HEK293 (cell line): Measurements from ENCODE around the gene RABL3.

ENCODE experiments used
- CTCF ChIA-PET: fragments of 350-600 bp; formaldehyde crosslinking; extraction: SDS; loops from one replicate; lab custom pipeline; 2021; ENCODE audit warnings: antibody characterized with exemption; lab: Yijun Ruan, JAX
- POLR2A ChIA-PET: fragments of 300-600 bp; formaldehyde crosslinking; extraction: SDS; loops from one replicate; lab custom pipeline; 2020; ENCODE audit warnings: antibody characterized with exemption, inconsistent platforms; lab: Yijun Ruan, JAX
- H3K27ac ChIP-seq: fragments of 200-500 bp; sonication (Bioruptor generic); 2 replicates; pipeline ENCODE4 v1.5.1; 2014; ENCODE audit warnings: low read depth, low read length, control low read depth, inconsistent platforms; ENCODE audit errors: extremely low read depth
- H3K36me3 ChIP-seq, 2 experiments: fragments of 200-500 bp in 1 of 2; sonication (Bioruptor generic) in 1 of 2; 1 replicate in 1 of 2; 2 replicates in 1 of 2; pipeline ENCODE4 v1.5.1; 2014 to 2017; ENCODE audit warnings: inconsistent platforms in 2 of 2, low read length in 2 of 2; ENCODE audit not compliant: control insufficient read depth in 2 of 2, insufficient read depth in 1 of 2
- H3K4me1 ChIP-seq: fragments of 200-500 bp; sonication (Bioruptor generic); 2 replicates; pipeline ENCODE4 v1.5.1; 2014; ENCODE audit warnings: mild to moderate bottlenecking, low read length, inconsistent platforms; ENCODE audit not compliant: control insufficient read depth, insufficient read depth
- H3K4me3 ChIP-seq: 2 replicates; pipeline ENCODE4 v1.5.1; 2011; ENCODE audit warnings: low read depth, mild to moderate bottlenecking, control low read depth, low read length, moderate library complexity
- H3K9me3 ChIP-seq: fragments of 200-500 bp; sonication (Bioruptor generic); 2 replicates; pipeline ENCODE4 v1.5.1; 2014; ENCODE audit warnings: low read depth, low read length, inconsistent platforms; ENCODE audit not compliant: control insufficient read depth, insufficient read depth
- GLIS2 ChIP-seq: fragments of 450-650 bp; formaldehyde crosslinking; IDR thresholded peaks from 2 replicates; pipeline ENCODE4 v1.5.1; 2016; ENCODE audit warnings: missing biosample characterization, missing genetic modification characterization
- KLF1 ChIP-seq: fragments of 450-650 bp; formaldehyde crosslinking; IDR thresholded peaks from 2 replicates; pipeline ENCODE4 v1.5.1; 2016; ENCODE audit warnings: missing biosample characterization, missing genetic modification characterization
- KLF8 ChIP-seq: fragments of 450-650 bp; formaldehyde crosslinking; IDR thresholded peaks from 2 replicates; pipeline ENCODE4 v1.5.1; 2016; ENCODE audit warnings: missing biosample characterization, missing genetic modification characterization
- SCRT1 ChIP-seq: fragments of 450-650 bp; formaldehyde crosslinking; IDR thresholded peaks from 2 replicates; pipeline ENCODE4 v1.5.1; 2016; ENCODE audit warnings: missing biosample characterization, missing genetic modification characterization, borderline replicate concordance
- SCRT2 ChIP-seq: fragments of 450-650 bp; formaldehyde crosslinking; IDR thresholded peaks from 2 replicates; pipeline ENCODE4 v1.5.1; 2016; ENCODE audit warnings: missing biosample characterization, missing genetic modification characterization
- SP7 ChIP-seq: fragments of 450-650 bp; formaldehyde crosslinking; IDR thresholded peaks from 2 replicates; pipeline ENCODE4 v1.5.1; 2016; ENCODE audit warnings: missing biosample characterization, missing genetic modification characterization
- ZBTB20 ChIP-seq: fragments of 450-650 bp; formaldehyde crosslinking; IDR thresholded peaks from 2 replicates; pipeline ENCODE4 v1.5.1; 2016; ENCODE audit warnings: missing biosample characterization, missing genetic modification characterization
- ZNF114 ChIP-seq: fragments of 450-650 bp; formaldehyde crosslinking; IDR thresholded peaks from 2 replicates; pipeline ENCODE4 v1.5.0; 2017; ENCODE audit warnings: missing biosample characterization, missing genetic modification characterization
- ZNF148 ChIP-seq: fragments of 450-650 bp; formaldehyde crosslinking; IDR thresholded peaks from 2 replicates; pipeline ENCODE4 v1.5.0; 2017; ENCODE audit warnings: missing biosample characterization, missing genetic modification characterization, borderline replicate concordance
- ZNF221 ChIP-seq: fragments of 450-650 bp; formaldehyde crosslinking; IDR thresholded peaks from 2 replicates; pipeline ENCODE4 v1.5.1; 2017; ENCODE audit warnings: missing biosample characterization, missing genetic modification characterization, borderline replicate concordance
- ZNF266 ChIP-seq: fragments of 450-650 bp; formaldehyde crosslinking; IDR thresholded peaks from 2 replicates; pipeline ENCODE4 v1.5.1; 2016; ENCODE audit warnings: missing biosample characterization, missing genetic modification characterization, low read depth
- ZNF335 ChIP-seq: fragments of 450-650 bp; formaldehyde crosslinking; conservative IDR thresholded peaks from 2 replicates; pipeline ENCODE4 v1.5.1; 2016; ENCODE audit warnings: missing biosample characterization, missing genetic modification characterization
- ZNF354C ChIP-seq: fragments of 450-650 bp; formaldehyde crosslinking; IDR thresholded peaks from 2 replicates; pipeline ENCODE4 v1.5.1; 2016; ENCODE audit warnings: missing biosample characterization, missing genetic modification characterization, low read depth, borderline replicate concordance
- ZNF37A ChIP-seq: fragments of 450-650 bp; IDR thresholded peaks from 2 replicates; pipeline ENCODE4 v1.5.1; 2018; ENCODE audit warnings: missing biosample characterization, missing genetic modification characterization
- ZNF423 ChIP-seq: fragments of 450-650 bp; formaldehyde crosslinking; IDR thresholded peaks from 2 replicates; pipeline ENCODE4 v1.5.1; 2016; ENCODE audit warnings: missing biosample characterization, missing genetic modification characterization
- ZNF518A ChIP-seq: fragments of 450-650 bp; formaldehyde crosslinking; conservative IDR thresholded peaks from 2 replicates; pipeline ENCODE4 v1.5.1; 2016; ENCODE audit warnings: low read depth, missing biosample characterization, missing genetic modification characterization
- ZNF560 ChIP-seq: fragments of 450-650 bp; formaldehyde crosslinking; IDR thresholded peaks from 2 replicates; pipeline ENCODE4 v1.5.1; 2017; ENCODE audit warnings: missing biosample characterization, missing genetic modification characterization, borderline replicate concordance
- ZNF660 ChIP-seq: fragments of 450-650 bp; IDR thresholded peaks from 2 replicates; pipeline ENCODE4 v1.5.1; 2018; ENCODE audit warnings: missing biosample characterization, mild to moderate bottlenecking, missing genetic modification characterization
- ZNF664 ChIP-seq: fragments of 450-650 bp; formaldehyde crosslinking; IDR thresholded peaks from 2 replicates; pipeline ENCODE4 v1.5.1; 2016; ENCODE audit warnings: missing biosample characterization, missing genetic modification characterization
- ZNF768 ChIP-seq: fragments of 450-650 bp; formaldehyde crosslinking; IDR thresholded peaks from 2 replicates; pipeline ENCODE4 v1.5.1; 2018; ENCODE audit warnings: missing biosample characterization, mild to moderate bottlenecking, missing genetic modification characterization
- ZNF776 ChIP-seq: fragments of 450-650 bp; formaldehyde crosslinking; IDR thresholded peaks from 2 replicates; pipeline ENCODE4 v1.5.0; 2017; ENCODE audit warnings: missing biosample characterization, missing genetic modification characterization, borderline replicate concordance
- ZNF843 ChIP-seq: fragments of 450-650 bp; formaldehyde crosslinking; IDR thresholded peaks from 2 replicates; pipeline ENCODE4 v1.5.1; 2016; ENCODE audit warnings: missing biosample characterization, missing genetic modification characterization
- ZSCAN30 ChIP-seq: fragments of 450-650 bp; IDR thresholded peaks from 2 replicates; pipeline ENCODE4 v1.5.1; 2018; ENCODE audit warnings: missing biosample characterization, mild to moderate bottlenecking, missing genetic modification characterization, moderate library complexity

The RABL3 gene

GRCh38 chr3:120743556-120744195, 1.4 kb upstream of the RABL3 start (continued):
- no peak for TF ChIP-seq ZNF518A (tag by site-specific recombination)
- TF ChIP-seq ZNF423 (tag by site-specific recombination), result no peak

GRCh38 chr3:120742849-120743365, 591 bp upstream of the RABL3 start:
- no peak for TF ChIP-seq ZNF221 (tag by site-specific recombination)
- peak; percentile 89 for TF ChIP-seq ZNF335 (tag by site-specific recombination)
- TF ChIP-seq ZSCAN30 (tag by site-specific recombination), result 0 out of 2 replicates have a peak, but pooled peaks have one; percentile 6
- no peak for TF ChIP-seq ZNF266 (tag by site-specific recombination)
- TF ChIP-seq KLF8, result peak; percentile 8; the same call in 1 of the 2 replicates
- 0 out of 2 replicates have a peak, but pooled peaks have one; percentile 3 for TF ChIP-seq KLF1 (tag by site-specific recombination)
- TF ChIP-seq ZNF660, result no peak
- TF ChIP-seq ZBTB20 (tag by site-specific recombination), result peak; percentile 28
- ChIA-PET POLR2A (interaction anchor here (1.6 kb wide), 1 partner anchor 146 kb away, joined by 8 read pairs; the partner anchor contains the start of gene NDUFB4), CTCF (no interaction called here)
- Histone ChIP-seq H3K4me3 (peak overlapping the region; percentile 100), H3K27ac (no peak overlapping the region), H3K9me3 (no peaks in the 10 kb centered on the region), H3K36me3 (peaks cover 0 to 4% of the 10 kb centered on the region in 2 experiments; a peak in 1 of 3 replicates), H3K4me1 (no peaks in the 10 kb centered on the region)

GRCh38 chr3:120741837-120742197, 499 bp downstream of the RABL3 start:
- Histone ChIP-seq H3K4me3 (peak overlapping the region; percentile 100), H3K9me3 (no peaks in the 10 kb centered on the region), H3K4me1 (no peaks in the 10 kb centered on the region), H3K36me3 (peaks cover 0 to 9% of the 10 kb centered on the region in 2 experiments; a peak in 1 of 3 replicates), H3K27ac (peak overlapping the region; percentile 47)
- CTCF ChIA-PET, result no interaction called here
- POLR2A ChIA-PET, result interaction anchor here (1.6 kb wide), 1 partner anchor 145 kb away, joined by 8 read pairs; the partner anchor contains the start of gene NDUFB4
- TF ChIP-seq ZNF664, result peak; percentile 99
- no peak for TF ChIP-seq ZNF768 (tag by site-specific recombination)

- ChIA-PET POLR2A (interaction anchor here (1.6 kb wide), 1 partner anchor 145 kb away, joined by 8 read pairs; the partner anchor contains the start of gene NDUFB4), CTCF (no interaction called here)
- peak overlapping the region; percentile 100; the same call in 1 of the 2 replicates for H3K4me3 ChIP-seq
- TF ChIP-seq ZNF776 (tag by site-specific recombination), result no peak
- TF ChIP-seq ZNF843, result no peak
- no peak for TF ChIP-seq ZNF560 (tag by site-specific recombination)
- TF ChIP-seq ZNF114 (tag by site-specific recombination), result no peak
- TF ChIP-seq ZNF148 (tag by site-specific recombination), result no peak
- TF ChIP-seq GLIS2, result no peak
- no peak for TF ChIP-seq SP7 (tag by site-specific recombination)
- no peak for TF ChIP-seq SCRT1
- no peak for TF ChIP-seq ZNF354C (tag by site-specific recombination)
- TF ChIP-seq ZNF37A, result no peak
- TF ChIP-seq SCRT2 (tag by site-specific recombination), result no peak
Measured at GRCh38 chr3:120741320-120741719, 996 bp downstream of the RABL3 start.

More at GRCh38 chr3:120741320-120741719, 996 bp downstream of the RABL3 start:
- Histone ChIP-seq H3K27ac (no peak overlapping the region), H3K9me3 (no peaks in the 10 kb centered on the region), H3K36me3 (peaks cover 0 to 9% of the 10 kb centered on the region in 2 experiments; a peak in 1 of 3 replicates), H3K4me1 (no peaks in the 10 kb centered on the region)
